Fibroblast of lung (primary cell): ENCODE results near the gene HPS5. TPM values are rescaled to one million over a fixed set of nuclear protein-coding genes. Genes with fewer than 3 reads are reported as not detected.

Source experiments
- DNase-seq, 2 donors: peaks; one replicate each; pipeline versions ENCODE4 v3.0.0 to v3.0.0-alpha.2; 2010; ENCODE audit warnings: low read depth in 2 of 2
- H2AFZ ChIP-seq: 2 replicates; pipeline ENCODE4 v1.5.1; 2012; ENCODE audit warnings: low read length, control low read depth, inconsistent platforms
- H3K27ac ChIP-seq: 2 replicates; pipeline ENCODE4 v1.5.1; 2011; ENCODE audit warnings: low read length, control low read depth; ENCODE audit not compliant: insufficient read depth
- H3K27me3 ChIP-seq: 2 replicates; pipeline ENCODE4 v1.5.1; 2011; ENCODE audit warnings: mild to moderate bottlenecking, low read length; ENCODE audit not compliant: control insufficient read depth, insufficient read depth
- H3K36me3 ChIP-seq: 2 replicates; pipeline ENCODE4 v1.5.1; 2011; ENCODE audit warnings: low read length; ENCODE audit not compliant: control insufficient read depth, insufficient read depth
- H3K4me1 ChIP-seq: 2 replicates; pipeline ENCODE4 v1.5.1; 2011; ENCODE audit warnings: low read length; ENCODE audit not compliant: control insufficient read depth, insufficient read depth; ENCODE audit errors: extremely low read depth
- H3K4me2 ChIP-seq: 2 replicates; pipeline ENCODE4 v1.5.1; 2011; ENCODE audit warnings: low read length, control low read depth; ENCODE audit not compliant: insufficient read depth; ENCODE audit errors: extremely low read depth
- H3K4me3 ChIP-seq, 4 experiments: fragments of 200-600 bp in 1 of 4; sonication (generic) in 1 of 4; replicated peaks in 1 of 4; 2 replicates each; pipeline ENCODE4 v1.5.1; 2011 to 2016; ENCODE audit warnings: low read length in 4 of 4, low read depth in 3 of 4, mild to moderate bottlenecking in 3 of 4, control low read depth in 2 of 4, inconsistent platforms in 1 of 4, mixed read lengths in 1 of 4; ENCODE audit not compliant: insufficient read depth in 1 of 4; ENCODE audit errors: control extremely low read depth in 1 of 4
- H3K79me2 ChIP-seq: 2 replicates; pipeline ENCODE4 v1.5.1; 2012; ENCODE audit warnings: mild to moderate bottlenecking, low read length, inconsistent platforms; ENCODE audit not compliant: control insufficient read depth, insufficient read depth
- H3K9ac ChIP-seq: 2 replicates; pipeline ENCODE4 v1.5.1; 2011; ENCODE audit warnings: mild to moderate bottlenecking, low read length, control low read depth; ENCODE audit not compliant: insufficient read depth
- H3K9me3 ChIP-seq: 2 replicates; pipeline ENCODE4 v1.5.1; 2012; ENCODE audit warnings: low read depth, low read length; ENCODE audit not compliant: control insufficient read depth, insufficient read depth
- H4K20me1 ChIP-seq: 2 replicates; pipeline ENCODE4 v1.5.1; 2011; ENCODE audit warnings: low read length; ENCODE audit not compliant: control insufficient read depth, insufficient read depth; ENCODE audit errors: extremely low read depth
- EZH2 ChIP-seq: IDR thresholded peaks from 2 replicates; pipeline ENCODE4 v1.5.1; 2012; ENCODE audit warnings: low read length, control low read depth, mild to moderate bottlenecking; ENCODE audit errors: missing control alignments
- polyA plus RNA-seq, 2 donors: library from polyadenylated mRNA; depleted of rRNA in 1 of 2; stranded (reverse) in 1 of 2; unstranded in 1 of 2; fragments of >200 nt; gene quantifications; 2 replicates each; pipeline ENCODE4 v1.2.1, GENCODE V29; 2011 to 2012; ENCODE audit warnings: missing spikeins in 1 of 2
- total RNA-seq: library from RNA; depleted of rRNA; stranded (reverse); fragments of >200 nt; gene quantifications from 2 replicates; pipeline ENCODE4 v1.2.1, GENCODE V29; 2014
- TF ChIP-seq, protein P1 (sequence below), 2 donors: IDR thresholded peaks in 1 of 2; conservative IDR thresholded peaks in 1 of 2; 1 replicate in 1 of 2; 2 replicates in 1 of 2; pipeline ENCODE4 v1.5.1; 2011 to 2012; ENCODE audit warnings: low read length in 2 of 2, control low read depth in 1 of 2, inconsistent platforms in 1 of 2, low read depth in 1 of 2, mild to moderate bottlenecking in 1 of 2

The HPS5 gene
- total and polyA plus RNA-seq, 2 donors (not counting 1 experiment from before 2014, with no cell fraction given), result 15.6 to 44.1 TPM

DNA sequence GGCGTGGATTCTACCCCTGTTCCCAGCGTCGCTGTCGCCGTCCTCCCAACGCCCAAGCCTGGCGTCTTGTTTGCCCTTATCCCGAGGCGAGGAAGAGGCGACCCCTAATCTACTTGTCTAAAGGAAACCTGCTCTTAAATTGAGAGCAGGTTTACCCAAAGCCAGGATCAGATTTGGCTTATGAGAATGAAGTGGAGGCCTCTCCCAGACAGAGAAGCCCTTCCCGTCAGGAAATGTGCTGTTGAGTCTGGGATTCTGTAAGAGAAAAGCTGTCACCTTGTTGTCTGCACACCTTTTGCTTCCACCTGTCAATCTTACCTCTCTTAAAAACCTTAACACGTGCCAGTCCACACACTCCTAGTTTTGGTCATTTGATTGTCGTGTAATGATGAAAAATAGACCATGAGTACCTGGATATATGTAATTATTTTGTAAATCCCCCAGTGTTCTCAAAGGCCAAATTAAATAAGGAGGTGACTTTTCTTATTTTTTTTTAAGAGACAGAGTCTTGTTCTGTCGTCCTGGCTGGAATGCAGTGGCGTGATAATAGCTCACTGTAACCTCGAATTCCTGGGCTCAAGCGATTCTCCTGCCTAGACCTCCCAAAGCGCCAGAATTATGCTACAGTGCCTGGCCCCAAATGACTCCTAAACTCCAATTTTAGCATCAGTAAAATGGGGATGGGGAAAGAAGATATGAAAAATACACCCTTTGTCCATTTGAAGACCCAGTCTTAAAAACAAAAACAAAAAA, 1.1 kb upstream of the HPS5 start:
- Histone ChIP-seq H3K9ac (peak overlapping the region; percentile 100), H4K20me1 (no peaks in the 10 kb centered on the region), H3K36me3 (no peaks in the 10 kb centered on the region), H2AFZ (peak overlapping the region; percentile 6), H3K4me1 (peaks cover 7% of the 10 kb centered on the region), H3K27ac (peak overlapping the region; percentile 100), H3K27me3 (no peaks in the 10 kb centered on the region), H3K79me2 (peaks cover 72% of the 10 kb centered on the region), H3K4me2 (peak overlapping the region; percentile 81), H3K4me3 (peak overlapping the region; percentile 71 to 100 (median 86)), H3K9me3 (no peaks in the 10 kb centered on the region)
- no peak for TF ChIP-seq EZH2
- TF ChIP-seq, protein P1, sequence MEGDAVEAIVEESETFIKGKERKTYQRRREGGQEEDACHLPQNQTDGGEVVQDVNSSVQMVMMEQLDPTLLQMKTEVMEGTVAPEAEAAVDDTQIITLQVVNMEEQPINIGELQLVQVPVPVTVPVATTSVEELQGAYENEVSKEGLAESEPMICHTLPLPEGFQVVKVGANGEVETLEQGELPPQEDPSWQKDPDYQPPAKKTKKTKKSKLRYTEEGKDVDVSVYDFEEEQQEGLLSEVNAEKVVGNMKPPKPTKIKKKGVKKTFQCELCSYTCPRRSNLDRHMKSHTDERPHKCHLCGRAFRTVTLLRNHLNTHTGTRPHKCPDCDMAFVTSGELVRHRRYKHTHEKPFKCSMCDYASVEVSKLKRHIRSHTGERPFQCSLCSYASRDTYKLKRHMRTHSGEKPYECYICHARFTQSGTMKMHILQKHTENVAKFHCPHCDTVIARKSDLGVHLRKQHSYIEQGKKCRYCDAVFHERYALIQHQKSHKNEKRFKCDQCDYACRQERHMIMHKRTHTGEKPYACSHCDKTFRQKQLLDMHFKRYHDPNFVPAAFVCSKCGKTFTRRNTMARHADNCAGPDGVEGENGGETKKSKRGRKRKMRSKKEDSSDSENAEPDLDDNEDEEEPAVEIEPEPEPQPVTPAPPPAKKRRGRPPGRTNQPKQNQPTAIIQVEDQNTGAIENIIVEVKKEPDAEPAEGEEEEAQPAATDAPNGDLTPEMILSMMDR (conservative IDR thresholded peaks at IDR 0.05 in 1 of 2, IDR thresholded peaks at IDR 0.05 in 1 of 2; ENCODE audit: low read depth in 1 of 2, low read length in 2 of 2), result no peak
- peak in 1 of 2 donors; percentile 20 for DNase-seq

DNA sequence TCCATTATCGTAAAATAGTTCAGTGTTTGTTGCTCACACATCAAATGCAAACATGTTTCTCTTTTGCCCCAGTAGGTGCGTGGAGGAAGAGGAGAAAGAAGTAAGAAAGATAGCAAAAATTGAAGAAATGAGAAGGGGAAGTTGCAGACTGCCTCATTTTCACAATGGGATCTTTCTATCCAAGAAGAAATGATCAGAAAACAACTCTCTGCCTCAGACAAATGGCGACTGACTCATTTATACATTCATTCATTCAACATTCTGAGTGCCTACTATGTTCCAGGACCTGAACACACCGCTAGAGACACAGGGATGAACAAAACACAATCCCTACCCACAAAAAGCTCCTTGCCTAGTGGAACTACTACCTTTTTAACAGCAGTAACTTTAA, 367 bp downstream of the HPS5 start:
- Histone ChIP-seq H3K4me1 (peaks cover 7% of the 10 kb centered on the region), H3K36me3 (no peaks in the 10 kb centered on the region), H4K20me1 (no peaks in the 10 kb centered on the region), H3K9ac (peak overlapping the region; percentile 100), H3K9me3 (no peaks in the 10 kb centered on the region), H3K4me2 (peak overlapping the region; percentile 80), H3K27ac (peak overlapping the region; percentile 100), H3K79me2 (peaks cover 66% of the 10 kb centered on the region), H2AFZ (peak overlapping the region; percentile 80), H3K4me3 (peak overlapping the region; percentile 71 to 100 (median 86)), H3K27me3 (no peaks in the 10 kb centered on the region)
- TF ChIP-seq, protein P1 (conservative IDR thresholded peaks at IDR 0.05 in 1 of 2, IDR thresholded peaks at IDR 0.05 in 1 of 2; ENCODE audit: low read depth in 1 of 2, low read length in 2 of 2), result no peak
- no peak for TF ChIP-seq EZH2
- DNase-seq, result peak in 1 of 2 donors; percentile 5

- Histone ChIP-seq H3K4me3 (peak overlapping the region; percentile 71 to 100 (median 86)), H3K4me1 (peaks cover 7% of the 10 kb centered on the region), H3K27ac (no peak overlapping the region), H3K79me2 (peaks cover 58% of the 10 kb centered on the region), H3K27me3 (no peaks in the 10 kb centered on the region), H4K20me1 (no peaks in the 10 kb centered on the region), H3K4me2 (peak overlapping the region; percentile 80), H3K9me3 (no peaks in the 10 kb centered on the region), H2AFZ (no peak overlapping the region), H3K36me3 (no peaks in the 10 kb centered on the region), H3K9ac (no peak overlapping the region)
- TF ChIP-seq, protein P1 (conservative IDR thresholded peaks at IDR 0.05 in 1 of 2, IDR thresholded peaks at IDR 0.05 in 1 of 2; ENCODE audit: low read depth in 1 of 2, low read length in 2 of 2), result no peak
- TF ChIP-seq EZH2, result no peak
- no peak for DNase-seq
These were observed 1.3 kb downstream of the HPS5 start for GRCh38 chr11:18320617-18321016.
